ENCODE data around the gene PTCRA. TPM values are rescaled to one million over a fixed set of nuclear protein-coding genes. Genes with fewer than 3 reads are reported as not detected.

PTCRA gene
- total and polyA plus RNA-seq, 2 of the 4 experiments (the other 2 are of a cell fraction), result not detected

- Histone ChIP-seq H2BK15ac (ENCODE audit: low read depth, low read length) (no peak overlapping the region), H2BK5ac (ENCODE audit: low read depth, low read length, poor library complexity, severe bottlenecking) (no peak overlapping the region), H3K4me3 (ENCODE audit: insufficient read depth, low read depth, low read length) (no peak overlapping the region), H2BK120ac (ENCODE audit: low read depth, low read length) (no peak overlapping the region), H3K27ac (ENCODE audit: insufficient read depth, low read length) (no peak overlapping the region), H3K4me1 (ENCODE audit: control insufficient read depth, insufficient read depth, low read length) (no peaks in the 10 kb centered on the region), H3K36me3 (ENCODE audit: control insufficient read depth, insufficient read depth, low read length) (peaks cover 36% of the 10 kb centered on the region), H3K18ac (ENCODE audit: low read depth, low read length) (no peak overlapping the region), H3K4me2 (ENCODE audit: low read depth, low read length) (no peak overlapping the region), H3K9me3 (ENCODE audit: control insufficient read depth, insufficient read depth, low read length) (no peaks in the 10 kb centered on the region), H3K79me1 (ENCODE audit: low read depth in 1 of 2, low read length in 2 of 2) (peaks cover 15 to 24% of the 10 kb centered on the region in 2 experiments), H2AK5ac (ENCODE audit: low read depth, low read length) (no peak overlapping the region), H4K91ac (ENCODE audit: insufficient read depth, low read depth, low read length) (no peak overlapping the region), H2AK9ac (replicated peaks; ENCODE audit: low read depth, low read length, poor library complexity) (no peak overlapping the region), H3K27me3 (ENCODE audit: control insufficient read depth, insufficient read depth, low read length) (no peaks in the 10 kb centered on the region), H2AFZ (replicated peaks; ENCODE audit: low read length, poor library complexity) (no peak overlapping the region), H4K5ac (ENCODE audit: low read depth, low read length) (no peak overlapping the region), H3K4ac (ENCODE audit: low read depth, low read length) (no peak overlapping the region), H3K9me1 (ENCODE audit: insufficient read depth, low read length) (no peaks in the 10 kb centered on the region; the same call in 1 of the 2 replicates), H3K9ac (ENCODE audit: low read depth, low read length) (no peak overlapping the region), H2BK20ac (ENCODE audit: low read depth, low read length) (no peak overlapping the region), H3K56ac (ENCODE audit: extremely low read depth, insufficient read depth, low read length) (no peak overlapping the region), H3K14ac (replicated peaks; ENCODE audit: low read depth, low read length) (no peak overlapping the region), H4K8ac (ENCODE audit: low read depth in 2 of 2, low read length in 2 of 2) (no peak overlapping the region), H3K23ac (ENCODE audit: low read depth, low read length) (no peak overlapping the region), H4K20me1 (ENCODE audit: insufficient read depth, low read length) (no peaks in the 10 kb centered on the region; the same call in 1 of the 2 replicates)
- WGBS, 2 experiments (ENCODE audit: extremely low coverage in 2 of 2, insufficient read length in 1 of 2), result no CpG with 5 or more reads among the region's 4 CpGs
- ChIA-PET CTCF (no interaction called here), POLR2A (ENCODE audit: unreplicated experiment) (no interaction called here)
- TF ChIP-seq MXI1 (IDR thresholded peaks at IDR 0.05; ENCODE audit: borderline replicate concordance, low read depth, low read length), result no peak
- no peak for TF ChIP-seq POLR2A (IDR thresholded peaks at IDR 0.05; ENCODE audit: low read depth, low read length)
- TF ChIP-seq ELK1 (IDR thresholded peaks at IDR 0.05; ENCODE audit: borderline replicate concordance, low read depth, low read length), result no peak
- no peak for TF ChIP-seq MAZ (IDR thresholded peaks at IDR 0.05; ENCODE audit: borderline replicate concordance, low read depth, low read length)
- no peak for TF ChIP-seq BHLHE40 (IDR thresholded peaks at IDR 0.05; ENCODE audit: low read depth, low read length)
- no peak for TF ChIP-seq RFX5 (IDR thresholded peaks at IDR 0.05; ENCODE audit: low read depth, low read length)
- no peak for TF ChIP-seq USF2 (IDR thresholded peaks at IDR 0.05; ENCODE audit: low read depth, low read length)
- no peak for TF ChIP-seq RCOR1 (IDR thresholded peaks at IDR 0.05; ENCODE audit: insufficient replicate concordance, low read length)
- TF ChIP-seq CHD1 (IDR thresholded peaks at IDR 0.05; ENCODE audit: low read depth, low read length), result no peak
- dilution Hi-C loops (cut with HindIII; ENCODE audit: low sequenced_read_pairs, unreplicated experiment), result no loop called here
- in situ Hi-C loops (cut with MboI; ENCODE audit: low sequenced_read_pairs), result no loop called here
- ATAC-seq (ENCODE audit: low read depth) (no peak), DNase-seq (no peak)
- intact Hi-C loops (cut with micrococcal nuclease), result no loop called here
- no TSS peak for BruUV-seq (replicated peaks)
These were observed 23.9 kb downstream of the PTCRA start for GRCh38 chr6:42939810-42940167.
